ENCODE measurements around the gene INTS7. TPM values are rescaled to one million over a fixed set of nuclear protein-coding genes. Genes with fewer than 3 reads are reported as not detected.
"Not testable (repeated sequence)": the region's sequence is repeated elsewhere in the genome, so short reads cannot be mapped to it uniquely, and the experiment has no call there.

The INTS7 gene
- total and polyA plus RNA-seq, 2 experiments from 2014 or later, result 10.9 to 34.0 TPM

DNA sequence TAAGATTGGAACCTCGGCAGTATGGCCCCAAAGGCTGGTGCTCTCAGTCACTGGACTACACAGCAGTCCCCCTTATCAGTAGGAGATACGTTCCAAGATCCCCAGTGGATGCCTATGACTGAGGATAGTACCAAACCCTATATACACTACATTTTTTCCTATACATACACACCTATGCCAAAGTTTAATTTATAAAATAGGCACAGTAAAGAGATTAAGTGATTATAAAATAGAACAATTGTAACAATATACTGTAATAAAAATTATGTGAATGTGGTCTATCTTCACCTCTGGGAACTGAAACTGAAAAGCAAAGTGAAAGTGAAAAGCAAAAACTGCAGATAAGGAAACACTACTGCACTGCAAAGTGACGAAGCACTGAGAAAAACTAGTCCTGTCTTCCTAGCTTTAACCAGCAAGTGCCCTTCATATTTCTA lies 96.8 kb downstream of the INTS7 start (continued):
- TF ChIP-seq, protein P1, sequence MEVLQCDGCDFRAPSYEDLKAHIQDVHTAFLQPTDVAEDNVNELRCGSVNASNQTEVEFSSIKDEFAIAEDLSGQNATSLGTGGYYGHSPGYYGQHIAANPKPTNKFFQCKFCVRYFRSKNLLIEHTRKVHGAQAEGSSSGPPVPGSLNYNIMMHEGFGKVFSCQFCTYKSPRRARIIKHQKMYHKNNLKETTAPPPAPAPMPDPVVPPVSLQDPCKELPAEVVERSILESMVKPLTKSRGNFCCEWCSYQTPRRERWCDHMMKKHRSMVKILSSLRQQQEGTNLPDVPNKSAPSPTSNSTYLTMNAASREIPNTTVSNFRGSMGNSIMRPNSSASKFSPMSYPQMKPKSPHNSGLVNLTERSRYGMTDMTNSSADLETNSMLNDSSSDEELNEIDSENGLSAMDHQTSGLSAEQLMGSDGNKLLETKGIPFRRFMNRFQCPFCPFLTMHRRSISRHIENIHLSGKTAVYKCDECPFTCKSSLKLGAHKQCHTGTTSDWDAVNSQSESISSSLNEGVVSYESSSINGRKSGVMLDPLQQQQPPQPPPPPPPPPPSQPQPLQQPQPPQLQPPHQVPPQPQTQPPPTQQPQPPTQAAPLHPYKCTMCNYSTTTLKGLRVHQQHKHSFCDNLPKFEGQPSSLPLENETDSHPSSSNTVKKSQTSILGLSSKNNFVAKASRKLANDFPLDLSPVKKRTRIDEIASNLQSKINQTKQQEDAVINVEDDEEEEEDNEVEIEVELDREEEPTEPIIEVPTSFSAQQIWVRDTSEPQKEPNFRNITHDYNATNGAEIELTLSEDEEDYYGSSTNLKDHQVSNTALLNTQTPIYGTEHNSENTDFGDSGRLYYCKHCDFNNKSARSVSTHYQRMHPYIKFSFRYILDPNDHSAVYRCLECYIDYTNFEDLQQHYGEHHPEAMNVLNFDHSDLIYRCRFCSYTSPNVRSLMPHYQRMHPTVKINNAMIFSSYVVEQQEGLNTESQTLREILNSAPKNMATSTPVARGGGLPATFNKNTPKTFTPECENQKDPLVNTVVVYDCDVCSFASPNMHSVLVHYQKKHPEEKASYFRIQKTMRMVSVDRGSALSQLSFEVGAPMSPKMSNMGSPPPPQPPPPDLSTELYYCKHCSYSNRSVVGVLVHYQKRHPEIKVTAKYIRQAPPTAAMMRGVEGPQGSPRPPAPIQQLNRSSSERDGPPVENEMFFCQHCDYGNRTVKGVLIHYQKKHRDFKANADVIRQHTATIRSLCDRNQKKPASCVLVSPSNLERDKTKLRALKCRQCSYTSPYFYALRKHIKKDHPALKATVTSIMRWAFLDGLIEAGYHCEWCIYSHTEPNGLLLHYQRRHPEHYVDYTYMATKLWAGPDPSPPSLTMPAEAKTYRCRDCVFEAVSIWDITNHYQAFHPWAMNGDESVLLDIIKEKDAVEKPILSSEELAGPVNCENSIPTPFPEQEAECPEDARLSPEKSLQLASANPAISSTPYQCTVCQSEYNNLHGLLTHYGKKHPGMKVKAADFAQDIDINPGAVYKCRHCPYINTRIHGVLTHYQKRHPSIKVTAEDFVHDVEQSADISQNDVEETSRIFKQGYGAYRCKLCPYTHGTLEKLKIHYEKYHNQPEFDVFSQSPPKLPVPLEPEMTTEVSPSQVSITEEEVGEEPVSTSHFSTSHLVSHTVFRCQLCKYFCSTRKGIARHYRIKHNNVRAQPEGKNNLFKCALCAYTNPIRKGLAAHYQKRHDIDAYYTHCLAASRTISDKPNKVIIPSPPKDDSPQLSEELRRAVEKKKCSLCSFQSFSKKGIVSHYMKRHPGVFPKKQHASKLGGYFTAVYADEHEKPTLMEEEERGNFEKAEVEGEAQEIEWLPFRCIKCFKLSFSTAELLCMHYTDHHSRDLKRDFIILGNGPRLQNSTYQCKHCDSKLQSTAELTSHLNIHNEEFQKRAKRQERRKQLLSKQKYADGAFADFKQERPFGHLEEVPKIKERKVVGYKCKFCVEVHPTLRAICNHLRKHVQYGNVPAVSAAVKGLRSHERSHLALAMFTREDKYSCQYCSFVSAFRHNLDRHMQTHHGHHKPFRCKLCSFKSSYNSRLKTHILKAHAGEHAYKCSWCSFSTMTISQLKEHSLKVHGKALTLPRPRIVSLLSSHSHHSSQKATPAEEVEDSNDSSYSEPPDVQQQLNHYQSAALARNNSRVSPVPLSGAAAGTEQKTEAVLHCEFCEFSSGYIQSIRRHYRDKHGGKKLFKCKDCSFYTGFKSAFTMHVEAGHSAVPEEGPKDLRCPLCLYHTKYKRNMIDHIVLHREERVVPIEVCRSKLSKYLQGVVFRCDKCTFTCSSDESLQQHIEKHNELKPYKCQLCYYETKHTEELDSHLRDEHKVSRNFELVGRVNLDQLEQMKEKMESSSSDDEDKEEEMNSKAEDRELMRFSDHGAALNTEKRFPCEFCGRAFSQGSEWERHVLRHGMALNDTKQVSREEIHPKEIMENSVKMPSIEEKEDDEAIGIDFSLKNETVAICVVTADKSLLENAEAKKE (CRISPR knock-in tag; IDR thresholded peaks at IDR 0.05), result no peak
- TF ChIP-seq, protein P2, sequence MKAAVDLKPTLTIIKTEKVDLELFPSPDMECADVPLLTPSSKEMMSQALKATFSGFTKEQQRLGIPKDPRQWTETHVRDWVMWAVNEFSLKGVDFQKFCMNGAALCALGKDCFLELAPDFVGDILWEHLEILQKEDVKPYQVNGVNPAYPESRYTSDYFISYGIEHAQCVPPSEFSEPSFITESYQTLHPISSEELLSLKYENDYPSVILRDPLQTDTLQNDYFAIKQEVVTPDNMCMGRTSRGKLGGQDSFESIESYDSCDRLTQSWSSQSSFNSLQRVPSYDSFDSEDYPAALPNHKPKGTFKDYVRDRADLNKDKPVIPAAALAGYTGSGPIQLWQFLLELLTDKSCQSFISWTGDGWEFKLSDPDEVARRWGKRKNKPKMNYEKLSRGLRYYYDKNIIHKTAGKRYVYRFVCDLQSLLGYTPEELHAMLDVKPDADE (IDR thresholded peaks at IDR 0.05), result no peak
- TF ChIP-seq, protein P3, sequence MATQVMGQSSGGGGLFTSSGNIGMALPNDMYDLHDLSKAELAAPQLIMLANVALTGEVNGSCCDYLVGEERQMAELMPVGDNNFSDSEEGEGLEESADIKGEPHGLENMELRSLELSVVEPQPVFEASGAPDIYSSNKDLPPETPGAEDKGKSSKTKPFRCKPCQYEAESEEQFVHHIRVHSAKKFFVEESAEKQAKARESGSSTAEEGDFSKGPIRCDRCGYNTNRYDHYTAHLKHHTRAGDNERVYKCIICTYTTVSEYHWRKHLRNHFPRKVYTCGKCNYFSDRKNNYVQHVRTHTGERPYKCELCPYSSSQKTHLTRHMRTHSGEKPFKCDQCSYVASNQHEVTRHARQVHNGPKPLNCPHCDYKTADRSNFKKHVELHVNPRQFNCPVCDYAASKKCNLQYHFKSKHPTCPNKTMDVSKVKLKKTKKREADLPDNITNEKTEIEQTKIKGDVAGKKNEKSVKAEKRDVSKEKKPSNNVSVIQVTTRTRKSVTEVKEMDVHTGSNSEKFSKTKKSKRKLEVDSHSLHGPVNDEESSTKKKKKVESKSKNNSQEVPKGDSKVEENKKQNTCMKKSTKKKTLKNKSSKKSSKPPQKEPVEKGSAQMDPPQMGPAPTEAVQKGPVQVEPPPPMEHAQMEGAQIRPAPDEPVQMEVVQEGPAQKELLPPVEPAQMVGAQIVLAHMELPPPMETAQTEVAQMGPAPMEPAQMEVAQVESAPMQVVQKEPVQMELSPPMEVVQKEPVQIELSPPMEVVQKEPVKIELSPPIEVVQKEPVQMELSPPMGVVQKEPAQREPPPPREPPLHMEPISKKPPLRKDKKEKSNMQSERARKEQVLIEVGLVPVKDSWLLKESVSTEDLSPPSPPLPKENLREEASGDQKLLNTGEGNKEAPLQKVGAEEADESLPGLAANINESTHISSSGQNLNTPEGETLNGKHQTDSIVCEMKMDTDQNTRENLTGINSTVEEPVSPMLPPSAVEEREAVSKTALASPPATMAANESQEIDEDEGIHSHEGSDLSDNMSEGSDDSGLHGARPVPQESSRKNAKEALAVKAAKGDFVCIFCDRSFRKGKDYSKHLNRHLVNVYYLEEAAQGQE (IDR thresholded peaks at IDR 0.05; ENCODE audit: unreplicated experiment), result no peak
- TF ChIP-seq, protein P4, sequence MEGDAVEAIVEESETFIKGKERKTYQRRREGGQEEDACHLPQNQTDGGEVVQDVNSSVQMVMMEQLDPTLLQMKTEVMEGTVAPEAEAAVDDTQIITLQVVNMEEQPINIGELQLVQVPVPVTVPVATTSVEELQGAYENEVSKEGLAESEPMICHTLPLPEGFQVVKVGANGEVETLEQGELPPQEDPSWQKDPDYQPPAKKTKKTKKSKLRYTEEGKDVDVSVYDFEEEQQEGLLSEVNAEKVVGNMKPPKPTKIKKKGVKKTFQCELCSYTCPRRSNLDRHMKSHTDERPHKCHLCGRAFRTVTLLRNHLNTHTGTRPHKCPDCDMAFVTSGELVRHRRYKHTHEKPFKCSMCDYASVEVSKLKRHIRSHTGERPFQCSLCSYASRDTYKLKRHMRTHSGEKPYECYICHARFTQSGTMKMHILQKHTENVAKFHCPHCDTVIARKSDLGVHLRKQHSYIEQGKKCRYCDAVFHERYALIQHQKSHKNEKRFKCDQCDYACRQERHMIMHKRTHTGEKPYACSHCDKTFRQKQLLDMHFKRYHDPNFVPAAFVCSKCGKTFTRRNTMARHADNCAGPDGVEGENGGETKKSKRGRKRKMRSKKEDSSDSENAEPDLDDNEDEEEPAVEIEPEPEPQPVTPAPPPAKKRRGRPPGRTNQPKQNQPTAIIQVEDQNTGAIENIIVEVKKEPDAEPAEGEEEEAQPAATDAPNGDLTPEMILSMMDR (conservative IDR thresholded peaks at IDR 0.05; ENCODE audit: low read depth in 2 of 2), result no peak

DNA sequence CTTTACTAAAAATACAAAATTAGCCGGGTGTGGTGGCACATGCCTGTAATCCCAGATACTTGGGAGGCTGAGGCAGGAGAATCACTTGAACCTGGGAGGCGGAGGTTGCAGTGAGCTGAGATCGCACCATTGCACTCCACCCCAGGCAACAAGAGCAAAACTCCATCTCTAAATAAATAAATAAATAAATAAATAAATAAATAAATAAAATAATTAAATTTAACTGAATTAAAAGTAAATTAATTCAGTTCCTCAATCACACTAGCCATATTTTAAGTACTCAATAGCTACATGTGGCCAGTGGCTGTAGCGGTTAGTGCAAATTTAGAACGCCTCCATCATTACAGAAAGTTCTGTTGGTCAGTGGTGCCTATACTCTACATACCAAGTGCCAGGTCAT lies 97.9 kb downstream of the INTS7 start:
- H3K27me3 Mint-ChIP-seq (ENCODE audit: insufficient read depth, low read depth, poor library complexity); H3K4me1 ChIP-seq (ENCODE audit: insufficient read depth); ATAC-seq; H3K36me3 Mint-ChIP-seq (ENCODE audit: low read depth); H3K27ac ChIP-seq (ENCODE audit: low read depth); H3K27ac Mint-ChIP-seq; H2AFZ ChIP-seq; H3F3A ChIP-seq (replicated peaks; ENCODE audit: low read depth); H3K79me2 ChIP-seq (replicated peaks; ENCODE audit: insufficient read depth); H3K27me3 ChIP-seq (ENCODE audit: insufficient read depth); DNase-seq (ENCODE audit: low spot score); H3K9me3 Mint-ChIP-seq; H3K4me2 ChIP-seq; H4K20me1 ChIP-seq (replicated peaks; ENCODE audit: insufficient read depth); H3K9me2 ChIP-seq (ENCODE audit: insufficient read depth); H3K36me3 ChIP-seq (ENCODE audit: insufficient read depth); H3K4me3 Mint-ChIP-seq; H3K4me3 ChIP-seq: not testable (repeated sequence)
- H3K4me1 Mint-ChIP-seq, result peaks cover 16% of the 10 kb centered on the region

Data from GM23338 (cell line).